Measurements from ENCODE around the gene RBSN.
A peak's percentile ranks its signal among the peaks of the same experiment; 100 is the strongest.

Gene RBSN

DNA sequence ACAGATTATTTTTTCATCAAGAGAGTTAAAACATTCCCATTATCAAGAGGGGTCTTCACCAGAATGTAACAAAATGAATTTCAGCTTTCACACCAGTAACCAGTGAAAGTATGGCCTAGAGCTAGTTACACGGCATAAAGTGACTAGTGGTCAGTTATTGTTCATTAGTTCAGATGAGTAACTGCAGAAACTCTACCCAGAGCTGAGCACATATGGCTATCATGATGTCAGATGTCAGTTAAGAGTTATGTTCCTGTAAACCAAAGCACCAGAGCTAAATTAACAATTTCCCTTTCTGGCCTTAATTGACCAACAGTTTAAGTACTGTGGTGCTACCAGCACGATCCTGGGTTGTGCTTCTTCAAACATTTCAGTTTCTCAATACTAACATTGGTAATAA is 27.2 kb downstream of the RBSN start:
- no peaks in the 10 kb centered on the region for H3K9me3 ChIP-seq (ENCODE audit: control insufficient read depth, low read depth, low read length)
- peaks cover 31% of the 10 kb centered on the region for H3K36me3 ChIP-seq (ENCODE audit: control insufficient read depth, low read depth, low read length)
- no peak overlapping the region for H3K4me3 ChIP-seq (ENCODE audit: low read length)
- H3K27me3 ChIP-seq (ENCODE audit: control insufficient read depth, insufficient read depth, low read length), result no peaks in the 10 kb centered on the region
- no peaks in the 10 kb centered on the region for H3K4me1 ChIP-seq (ENCODE audit: control insufficient read depth, low read depth, low read length)
- no peak overlapping the region for H3K9ac ChIP-seq (ENCODE audit: low read length)
- H3K27ac ChIP-seq (ENCODE audit: low read length), result no peak overlapping the region

- Histone ChIP-seq H3K36me3 (ENCODE audit: control insufficient read depth, low read depth, low read length) (peaks cover 15% of the 10 kb centered on the region), H3K27ac (ENCODE audit: low read length) (no peak overlapping the region), H3K27me3 (ENCODE audit: control insufficient read depth, insufficient read depth, low read length) (no peaks in the 10 kb centered on the region), H3K9me3 (ENCODE audit: control insufficient read depth, low read depth, low read length) (no peaks in the 10 kb centered on the region), H3K4me3 (ENCODE audit: low read length) (no peak overlapping the region), H3K4me1 (ENCODE audit: control insufficient read depth, low read depth, low read length) (no peaks in the 10 kb centered on the region), H3K9ac (ENCODE audit: low read length) (no peak overlapping the region)
These were observed 29.5 kb downstream of the RBSN start for GRCh38 chr3:15069441-15069840.

- Histone ChIP-seq H3K36me3 (ENCODE audit: control insufficient read depth, low read depth, low read length) (peaks cover 3% of the 10 kb centered on the region), H3K27ac (ENCODE audit: low read length) (no peak overlapping the region), H3K4me3 (ENCODE audit: low read length) (no peak overlapping the region), H3K4me1 (ENCODE audit: control insufficient read depth, low read depth, low read length) (peaks cover 7% of the 10 kb centered on the region), H3K9ac (ENCODE audit: low read length) (no peak overlapping the region), H3K27me3 (ENCODE audit: control insufficient read depth, insufficient read depth, low read length) (no peaks in the 10 kb centered on the region), H3K9me3 (ENCODE audit: control insufficient read depth, low read depth, low read length) (no peaks in the 10 kb centered on the region)
These were observed 32.5 kb downstream of the RBSN start for GRCh38 chr3:15066467-15066866.

GRCh38 chr3:15065550-15066007 is 33.4 kb downstream of the RBSN start:
- H3K9me3 ChIP-seq (ENCODE audit: control insufficient read depth, low read depth, low read length), result no peaks in the 10 kb centered on the region
- peak overlapping the region; percentile 87 for H3K4me3 ChIP-seq (ENCODE audit: low read length)
- H3K36me3 ChIP-seq (ENCODE audit: control insufficient read depth, low read depth, low read length), result peaks cover 3% of the 10 kb centered on the region
- H3K9ac ChIP-seq (ENCODE audit: low read length), result no peak overlapping the region
- H3K27ac ChIP-seq (ENCODE audit: low read length), result no peak overlapping the region
- no peaks in the 10 kb centered on the region for H3K27me3 ChIP-seq (ENCODE audit: control insufficient read depth, insufficient read depth, low read length)
- H3K4me1 ChIP-seq (ENCODE audit: control insufficient read depth, low read depth, low read length), result peaks cover 7% of the 10 kb centered on the region

DNA sequence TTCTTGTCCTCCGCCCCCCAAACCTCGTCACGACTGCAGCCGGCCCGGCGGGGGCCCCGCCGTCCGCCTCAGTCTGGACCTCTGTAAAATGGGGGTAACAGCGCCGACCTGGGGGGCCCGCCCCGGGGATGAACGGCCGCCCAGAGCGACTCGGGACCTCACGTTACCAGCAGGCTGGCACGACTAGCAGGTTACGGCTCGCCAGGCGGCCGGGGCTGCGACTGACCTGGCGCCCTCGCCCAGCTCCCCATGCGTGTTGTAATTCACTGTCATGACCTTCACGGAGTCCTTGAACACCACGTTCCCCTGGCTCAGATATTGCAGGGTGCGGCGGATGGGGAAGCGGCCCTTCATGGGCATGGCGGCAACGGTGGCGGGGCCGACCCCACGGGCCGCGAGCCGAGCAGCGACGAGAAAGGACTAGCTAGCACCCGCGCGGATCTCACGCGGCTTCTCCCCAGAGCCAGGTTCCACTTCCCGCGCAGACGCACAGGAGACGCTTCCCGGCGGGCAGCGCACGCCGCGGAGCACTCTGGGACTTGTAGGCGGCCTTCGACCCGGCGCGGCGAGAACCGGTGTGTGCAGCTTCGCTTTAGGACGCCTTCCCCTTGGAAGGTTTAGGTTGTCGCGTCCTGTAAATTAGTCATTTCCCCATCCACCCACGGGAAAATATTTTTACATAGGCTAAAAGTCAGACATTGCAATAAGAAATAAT is 34.0 kb downstream of the RBSN start, which contains the start of gene MRPS25:
MRPS25 (minus strand) TSS at position 481 of the 715 bp plus-strand sequence; CDS start at position 360, 121 bp downstream.
- H3K4me1 ChIP-seq (ENCODE audit: control insufficient read depth, low read depth, low read length), result peaks cover 7% of the 10 kb centered on the region
- H3K36me3 ChIP-seq (ENCODE audit: control insufficient read depth, low read depth, low read length), result peaks cover 3% of the 10 kb centered on the region
- no peak within 1 kb of the TSS for H3K27ac ChIP-seq (ENCODE audit: low read length)
- peak within 1 kb of the TSS; percentile 89 for H3K9ac ChIP-seq (ENCODE audit: low read length)
- no peaks in the 10 kb centered on the region for H3K9me3 ChIP-seq (ENCODE audit: control insufficient read depth, low read depth, low read length)
- H3K27me3 ChIP-seq (ENCODE audit: control insufficient read depth, insufficient read depth, low read length), result no peaks in the 10 kb centered on the region
- H3K4me3 ChIP-seq (ENCODE audit: low read length), result peak within 1 kb of the TSS; percentile 87

DNA sequence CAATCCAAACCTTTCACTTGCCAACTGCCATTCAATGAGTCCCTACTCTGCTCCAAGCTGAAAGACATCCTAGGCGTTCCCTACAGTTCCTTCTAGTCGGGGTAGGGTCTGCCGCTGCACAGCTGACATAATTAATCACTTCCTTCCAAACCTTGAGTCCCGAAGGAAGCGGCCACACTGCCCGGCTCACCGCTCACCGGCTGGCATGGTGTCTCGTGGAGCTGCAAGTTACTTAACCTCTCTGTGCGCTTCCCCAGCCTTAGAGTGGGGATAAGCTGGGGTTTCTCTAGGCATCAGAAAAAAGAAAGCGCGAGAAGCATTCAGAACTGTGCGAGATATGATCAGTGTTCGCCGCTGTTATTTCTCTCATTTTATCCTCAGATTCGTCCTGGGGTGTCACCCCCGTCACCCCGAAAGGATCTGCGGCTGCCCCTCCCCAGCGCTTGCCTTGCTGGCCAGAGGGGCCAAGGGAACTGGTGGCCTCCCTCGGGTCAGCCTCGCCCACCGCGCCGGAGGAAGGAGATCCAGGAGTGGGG is 34.6 kb downstream of the RBSN start:
- no peak overlapping the region for H3K27ac ChIP-seq (ENCODE audit: low read length)
- H3K4me1 ChIP-seq (ENCODE audit: control insufficient read depth, low read depth, low read length), result peaks cover 7% of the 10 kb centered on the region
- no peaks in the 10 kb centered on the region for H3K9me3 ChIP-seq (ENCODE audit: control insufficient read depth, low read depth, low read length)
- peaks cover 7% of the 10 kb centered on the region for H3K36me3 ChIP-seq (ENCODE audit: control insufficient read depth, low read depth, low read length)
- peak overlapping the region; percentile 89 for H3K9ac ChIP-seq (ENCODE audit: low read length)
- H3K27me3 ChIP-seq (ENCODE audit: control insufficient read depth, insufficient read depth, low read length), result no peaks in the 10 kb centered on the region
- H3K4me3 ChIP-seq (ENCODE audit: low read length), result peak overlapping the region; percentile 87

DNA sequence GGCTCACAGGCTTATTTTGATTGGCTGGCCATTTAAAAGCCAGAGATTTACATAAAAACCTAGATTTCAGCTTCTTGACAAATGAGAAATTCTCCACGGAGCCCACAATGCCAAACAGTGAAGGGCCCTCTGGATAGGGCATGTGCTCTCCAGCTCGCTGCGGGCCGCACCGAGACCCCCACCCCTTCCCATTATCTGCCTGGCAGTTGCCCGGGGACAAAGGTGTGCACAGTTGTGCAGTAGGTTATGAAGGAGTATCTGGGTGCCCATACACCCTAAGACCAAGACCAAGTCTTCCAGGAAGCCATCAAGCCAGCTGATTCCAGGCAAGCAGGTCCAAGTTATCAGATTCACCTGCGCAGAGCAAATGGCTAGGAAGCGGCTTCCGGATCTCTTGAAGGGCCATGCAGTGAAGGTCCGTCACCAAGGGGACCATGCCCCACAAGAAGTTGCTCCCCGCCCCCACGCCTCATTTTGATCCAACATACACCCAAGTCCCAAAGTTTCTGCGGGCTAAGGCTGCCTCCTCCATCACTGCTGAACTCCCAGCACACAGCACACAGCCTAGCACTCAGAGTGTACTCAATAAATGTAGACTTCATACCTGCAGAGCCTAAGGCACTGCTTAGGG is 35.2 kb downstream of the RBSN start:
- no peaks in the 10 kb centered on the region for H3K9me3 ChIP-seq (ENCODE audit: control insufficient read depth, low read depth, low read length)
- H3K27ac ChIP-seq (ENCODE audit: low read length), result no peak overlapping the region
- peak overlapping the region; percentile 89 for H3K9ac ChIP-seq (ENCODE audit: low read length)

DNA sequence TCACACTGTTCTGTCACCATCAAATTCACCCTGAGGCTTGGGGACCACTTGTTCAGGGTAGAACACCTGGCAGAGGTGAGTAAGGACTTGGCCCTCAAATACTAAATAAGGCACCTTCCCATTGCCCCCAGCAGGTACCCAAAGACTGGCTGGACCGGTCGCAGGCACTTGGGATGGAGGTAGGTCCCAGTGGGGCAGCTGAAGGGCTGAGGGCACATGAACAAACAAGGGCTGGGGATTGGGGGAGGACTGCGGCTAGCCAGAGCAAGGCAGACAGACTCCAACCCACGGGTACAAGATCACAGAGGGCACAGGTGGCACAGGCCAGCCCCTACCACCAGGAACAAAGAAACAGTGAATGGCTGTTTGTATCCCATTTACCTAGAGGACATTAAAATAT is 35.7 kb downstream of the RBSN start:
- Histone ChIP-seq H3K9ac (ENCODE audit: low read length) (peak overlapping the region; percentile 89), H3K4me1 (ENCODE audit: control insufficient read depth, low read depth, low read length) (peaks cover 7% of the 10 kb centered on the region), H3K36me3 (ENCODE audit: control insufficient read depth, low read depth, low read length) (peaks cover 19% of the 10 kb centered on the region), H3K27ac (ENCODE audit: low read length) (no peak overlapping the region), H3K4me3 (ENCODE audit: low read length) (no peak overlapping the region), H3K27me3 (ENCODE audit: control insufficient read depth, insufficient read depth, low read length) (no peaks in the 10 kb centered on the region), H3K9me3 (ENCODE audit: control insufficient read depth, low read depth, low read length) (no peaks in the 10 kb centered on the region)

More for the DNA sequence above, 35.2 kb downstream of the RBSN start:
- Histone ChIP-seq H3K4me3 (ENCODE audit: low read length) (peak overlapping the region; percentile 87), H3K4me1 (ENCODE audit: control insufficient read depth, low read depth, low read length) (peaks cover 7% of the 10 kb centered on the region), H3K36me3 (ENCODE audit: control insufficient read depth, low read depth, low read length) (peaks cover 13% of the 10 kb centered on the region), H3K27me3 (ENCODE audit: control insufficient read depth, insufficient read depth, low read length) (no peaks in the 10 kb centered on the region)

- peaks cover 7% of the 10 kb centered on the region for H3K4me1 ChIP-seq (ENCODE audit: control insufficient read depth, low read depth, low read length)
- no peak overlapping the region for H3K27ac ChIP-seq (ENCODE audit: low read length)
- no peak overlapping the region for H3K9ac ChIP-seq (ENCODE audit: low read length)
- no peaks in the 10 kb centered on the region for H3K27me3 ChIP-seq (ENCODE audit: control insufficient read depth, insufficient read depth, low read length)
- H3K36me3 ChIP-seq (ENCODE audit: control insufficient read depth, low read depth, low read length), result peaks cover 37% of the 10 kb centered on the region
- no peaks in the 10 kb centered on the region for H3K9me3 ChIP-seq (ENCODE audit: control insufficient read depth, low read depth, low read length)
- no peak overlapping the region for H3K4me3 ChIP-seq (ENCODE audit: low read length)
These were observed 38.9 kb downstream of the RBSN start for GRCh38 chr3:15060029-15060428.

GRCh38 chr3:15056676-15057404 is 42.1 kb downstream of the RBSN start:
- Histone ChIP-seq H3K9ac (ENCODE audit: low read length) (no peak overlapping the region), H3K4me3 (ENCODE audit: low read length) (no peak overlapping the region), H3K27me3 (ENCODE audit: control insufficient read depth, insufficient read depth, low read length) (no peaks in the 10 kb centered on the region), H3K27ac (ENCODE audit: low read length) (no peak overlapping the region), H3K4me1 (ENCODE audit: control insufficient read depth, low read depth, low read length) (no peaks in the 10 kb centered on the region), H3K9me3 (ENCODE audit: control insufficient read depth, low read depth, low read length) (no peaks in the 10 kb centered on the region), H3K36me3 (ENCODE audit: control insufficient read depth, low read depth, low read length) (peaks cover 48% of the 10 kb centered on the region)

- no peak overlapping the region for H3K9ac ChIP-seq (ENCODE audit: low read length)
- H3K4me1 ChIP-seq (ENCODE audit: control insufficient read depth, low read depth, low read length), result no peaks in the 10 kb centered on the region
- H3K27ac ChIP-seq (ENCODE audit: low read length), result no peak overlapping the region
- H3K27me3 ChIP-seq (ENCODE audit: control insufficient read depth, insufficient read depth, low read length), result no peaks in the 10 kb centered on the region
- H3K4me3 ChIP-seq (ENCODE audit: low read length), result no peak overlapping the region
- peaks cover 57% of the 10 kb centered on the region for H3K36me3 ChIP-seq (ENCODE audit: control insufficient read depth, low read depth, low read length)
- no peaks in the 10 kb centered on the region for H3K9me3 ChIP-seq (ENCODE audit: control insufficient read depth, low read depth, low read length)
These were observed 43.9 kb downstream of the RBSN start for GRCh38 chr3:15055019-15055557.
